H9 (cell line): ENCODE measurements around the gene PAM. TPM values are rescaled to one million over a fixed set of nuclear protein-coding genes. Genes with fewer than 3 reads are reported as not detected.
"Not testable (repeated sequence)": the region's sequence is repeated elsewhere in the genome, so short reads cannot be mapped to it uniquely, and the experiment has no call there.

Experiments used
- DNase-seq: peaks from one replicate; pipeline ENCODE4 v3.0.0-alpha.2; 2017
- H2AFZ ChIP-seq: one replicate; pipeline ENCODE4 v1.6.1; 2013; ENCODE audit warnings: mild to moderate bottlenecking, low read length, control low read depth, moderate library complexity
- H2AK5ac ChIP-seq: 2 replicates; pipeline ENCODE4 v1.6.1; 2013; ENCODE audit warnings: low read length, control low read depth, mixed read lengths; ENCODE audit not compliant: insufficient read length
- H2BK120ac ChIP-seq: one replicate; pipeline ENCODE4 v1.6.1; 2013; ENCODE audit warnings: low read depth, mild to moderate bottlenecking, low read length, control low read depth, inconsistent platforms; ENCODE audit not compliant: poor library complexity, severe bottlenecking
- H2BK12ac ChIP-seq: 2 replicates; pipeline ENCODE4 v1.6.1; 2013; ENCODE audit warnings: low read length, control low read depth, mixed read lengths, low read depth; ENCODE audit not compliant: insufficient read length
- H2BK15ac ChIP-seq: 2 replicates; pipeline ENCODE4 v1.6.1; 2013; ENCODE audit warnings: low read depth, low read length, control low read depth
- H2BK20ac ChIP-seq: one replicate; pipeline ENCODE4 v1.6.1; 2013; ENCODE audit warnings: low read depth, mild to moderate bottlenecking, low read length, control low read depth, inconsistent platforms; ENCODE audit not compliant: poor library complexity, severe bottlenecking
- H2BK5ac ChIP-seq: 2 replicates; pipeline ENCODE4 v1.6.1; 2013; ENCODE audit warnings: low read length, control low read depth, mixed read lengths; ENCODE audit not compliant: insufficient read length
- H3K14ac ChIP-seq: 2 replicates; pipeline ENCODE4 v1.6.1; 2013; ENCODE audit warnings: low read length, control low read depth; ENCODE audit not compliant: insufficient read depth
- H3K18ac ChIP-seq: 2 replicates; pipeline ENCODE4 v1.6.1; 2013; ENCODE audit warnings: low read depth, mild to moderate bottlenecking, mixed read lengths, low read length, control low read depth; ENCODE audit not compliant: insufficient read length
- H3K23ac ChIP-seq: 2 replicates; pipeline ENCODE4 v1.6.1; 2013; ENCODE audit warnings: low read length, control low read depth, mixed read lengths, low read depth; ENCODE audit not compliant: insufficient read length
- H3K23me2 ChIP-seq: 2 replicates; pipeline ENCODE4 v1.6.1; 2013; ENCODE audit warnings: low read depth, mild to moderate bottlenecking, mixed read lengths, low read length, control low read depth; ENCODE audit not compliant: insufficient read length, poor library complexity, severe bottlenecking
- H3K27ac ChIP-seq: 2 replicates; pipeline ENCODE4 v1.5.1; 2013; ENCODE audit warnings: low read length, control low read depth, mixed read lengths, low read depth; ENCODE audit not compliant: insufficient read length
- H3K27me3 ChIP-seq: 2 replicates; pipeline ENCODE4 v1.6.1; 2013; ENCODE audit warnings: low read length, control low read depth, inconsistent platforms; ENCODE audit not compliant: insufficient read depth
- H3K4ac ChIP-seq: 2 replicates; pipeline ENCODE4 v1.6.1; 2013; ENCODE audit warnings: low read depth, mild to moderate bottlenecking, control low read depth, inconsistent platforms, low read length, moderate library complexity
- H3K4me1 ChIP-seq: 2 replicates; pipeline ENCODE4 v1.6.1; 2013; ENCODE audit warnings: low read length, control low read depth, inconsistent platforms; ENCODE audit not compliant: insufficient read depth
- H3K4me2 ChIP-seq: 2 replicates; pipeline ENCODE4 v1.6.1; 2013; ENCODE audit warnings: low read length, control low read depth, mixed read lengths; ENCODE audit not compliant: insufficient read length, insufficient read depth
- H3K56ac ChIP-seq: 2 replicates; pipeline ENCODE4 v1.6.1; 2013; ENCODE audit warnings: low read depth, mild to moderate bottlenecking, mixed read lengths, low read length, control low read depth; ENCODE audit not compliant: insufficient read length
- H3K79me1 ChIP-seq: 2 replicates; pipeline ENCODE4 v1.6.1; 2013; ENCODE audit warnings: low read depth, mild to moderate bottlenecking, moderate library complexity, low read length, control low read depth, inconsistent platforms; ENCODE audit not compliant: insufficient read depth, poor library complexity, severe bottlenecking
- H3K79me2 ChIP-seq: 2 replicates; pipeline ENCODE4 v1.6.1; 2013; ENCODE audit warnings: low read length, control low read depth, inconsistent platforms; ENCODE audit not compliant: insufficient read depth
- H3K9ac ChIP-seq: 2 replicates; pipeline ENCODE4 v1.6.1; 2013; ENCODE audit warnings: low read length, control low read depth, mixed read lengths; ENCODE audit not compliant: insufficient read length; ENCODE audit errors: extremely low read depth
- H3K9me3 ChIP-seq: one replicate; pipeline ENCODE4 v1.6.1; 2013; ENCODE audit warnings: low read depth, low read length, inconsistent platforms; ENCODE audit not compliant: control insufficient read depth
- H3T11ph ChIP-seq: one replicate; pipeline ENCODE4 v1.6.1; 2013; ENCODE audit warnings: mild to moderate bottlenecking, low read length, control low read depth, inconsistent platforms
- H4K20me1 ChIP-seq: one replicate; pipeline ENCODE4 v1.6.1; 2013; ENCODE audit not compliant: control insufficient read depth, insufficient read length, insufficient read depth
- H4K5ac ChIP-seq: 2 replicates; pipeline ENCODE4 v1.6.1; 2013; ENCODE audit warnings: low read depth, mild to moderate bottlenecking, mixed read lengths, low read length, control low read depth; ENCODE audit not compliant: insufficient read length
- H4K8ac ChIP-seq: replicated peaks from 2 replicates; pipeline ENCODE4 v1.6.1; 2013; ENCODE audit warnings: low read length, control low read depth, mixed read lengths, low read depth; ENCODE audit not compliant: insufficient read length
- H4K91ac ChIP-seq: 2 replicates; pipeline ENCODE4 v1.6.1; 2013; ENCODE audit warnings: low read depth, mild to moderate bottlenecking, moderate library complexity, mixed read lengths, low read length, control low read depth; ENCODE audit not compliant: insufficient read length
- H3K27ac Mint-ChIP-seq, 3 experiments: 2 replicates in 2 of 3; 3 replicates in 1 of 3; pipeline ENCODE4 v1.8.0; 2020 to 2021; ENCODE audit warnings: mixed read lengths in 3 of 3, mild to moderate bottlenecking in 1 of 3, moderate library complexity in 1 of 3
- H3K27me3 Mint-ChIP-seq: 2 replicates; pipeline ENCODE4 v1.8.0; 2021; ENCODE audit warnings: low read depth, mild to moderate bottlenecking, moderate library complexity, mixed read lengths
- H3K36me3 Mint-ChIP-seq, 3 experiments: 2 replicates in 2 of 3; 3 replicates in 1 of 3; pipeline ENCODE4 v1.8.0; 2020 to 2021; ENCODE audit warnings: low read depth in 3 of 3, mixed read lengths in 3 of 3; ENCODE audit not compliant: insufficient read depth in 1 of 3
- H3K4me1 Mint-ChIP-seq, 2 experiments: 2 replicates each; pipeline ENCODE4 v1.8.0; 2020; ENCODE audit warnings: mixed read lengths in 2 of 2
- H3K4me3 Mint-ChIP-seq, 2 experiments: 2 replicates in 1 of 2; 3 replicates in 1 of 2; pipeline ENCODE4 v1.8.0; 2020 to 2021; ENCODE audit warnings: mild to moderate bottlenecking in 2 of 2, mixed read lengths in 2 of 2, moderate library complexity in 1 of 2
- H3K9me3 Mint-ChIP-seq, 2 experiments: 2 replicates in 1 of 2; 3 replicates in 1 of 2; pipeline ENCODE4 v1.8.0; 2020; ENCODE audit warnings: mild to moderate bottlenecking in 2 of 2, mixed read lengths in 2 of 2, moderate library complexity in 1 of 2
- WGBS: extraction: QIAGEN DNeasy Blood & Tissue Kit; methylation state at CpG from one replicate; pipeline ENCODE4 v1.1.7; 2013; ENCODE audit warnings: missing lambda C conversion rate, low lambda C conversion rate, mixed read lengths; ENCODE audit not compliant: insufficient read length; ENCODE audit errors: extremely low coverage; 5-methylcytosine and 5-hydroxymethylcytosine counted together
- total RNA-seq: library from RNA; stranded (reverse); gene quantifications from 2 replicates; pipeline ENCODE4 v1.2.1, GENCODE V29; 2021
- TF ChIP-seq, protein P1 (sequence below): fragments of 200-600 bp; sonication (generic); conservative IDR thresholded peaks from 3 replicates; pipeline ENCODE4 v1.8.0; 2021; ENCODE audit warnings: antibody characterized with exemption, mild to moderate bottlenecking

The PAM gene
- total RNA-seq, 1 experiment from 2014 or later, result 31.5 TPM

DNA sequence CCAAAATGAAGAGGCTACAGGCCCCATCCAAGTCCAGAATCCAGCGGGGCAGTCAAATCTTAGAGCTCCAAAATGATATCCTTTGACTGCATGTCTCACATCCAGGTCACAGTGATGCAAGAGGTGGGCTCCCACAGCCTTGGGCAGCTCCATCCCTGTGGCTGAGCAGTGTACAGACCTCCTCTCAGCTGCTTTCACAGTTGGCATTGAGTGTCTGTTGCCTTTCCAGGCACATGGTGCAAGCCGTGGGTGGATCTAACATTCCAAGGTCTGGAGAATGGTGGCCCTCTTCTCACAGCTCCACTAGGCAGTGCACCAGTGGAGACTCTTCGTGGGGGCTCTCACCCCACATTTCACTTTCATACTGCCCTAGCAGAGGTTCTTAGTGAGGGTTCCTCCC is 244.1 kb downstream of the PAM start:
- Mint-ChIP-seq H3K36me3 (peaks cover 3 to 5% (median 4%) of the 10 kb centered on the region in 3 experiments; a peak in 5 of 7 replicates), H3K27ac (no peak overlapping the region), H3K4me3 (no peak overlapping the region), H3K9me3 (peaks cover 3 to 4% of the 10 kb centered on the region in 2 experiments; a peak in 3 of 5 replicates), H3K27me3 (no peaks in the 10 kb centered on the region), H3K4me1 (no peaks in the 10 kb centered on the region)
- Histone ChIP-seq H3K79me2 (no peaks in the 10 kb centered on the region), H3K4me1 (no peaks in the 10 kb centered on the region), H3K18ac (no peak overlapping the region), H2AK5ac (no peak overlapping the region), H4K20me1 (no peaks in the 10 kb centered on the region), H3K23me2 (no peaks in the 10 kb centered on the region), H3K23ac (no peak overlapping the region), H3K4me2 (no peak overlapping the region), H3K27me3 (no peaks in the 10 kb centered on the region), H2BK12ac (no peak overlapping the region), H4K8ac (no peak overlapping the region), H3K9me3 (no peaks in the 10 kb centered on the region), H3K9ac (no peak overlapping the region), H3K4ac (no peak overlapping the region), H2BK120ac (no peak overlapping the region), H4K5ac (no peak overlapping the region), H3T11ph (no peak overlapping the region), H2BK20ac (no peak overlapping the region), H2AFZ (no peak overlapping the region), H3K27ac (no peak overlapping the region), H3K14ac (no peak overlapping the region), H2BK15ac (no peak overlapping the region), H3K79me1 (no peaks in the 10 kb centered on the region), H2BK5ac (no peak overlapping the region), H4K91ac (no peak overlapping the region), H3K56ac (no peak overlapping the region)
- WGBS, result no CpG with 5 or more reads among the region's 3 CpGs
- DNase-seq, result no peak
- TF ChIP-seq, protein P1, sequence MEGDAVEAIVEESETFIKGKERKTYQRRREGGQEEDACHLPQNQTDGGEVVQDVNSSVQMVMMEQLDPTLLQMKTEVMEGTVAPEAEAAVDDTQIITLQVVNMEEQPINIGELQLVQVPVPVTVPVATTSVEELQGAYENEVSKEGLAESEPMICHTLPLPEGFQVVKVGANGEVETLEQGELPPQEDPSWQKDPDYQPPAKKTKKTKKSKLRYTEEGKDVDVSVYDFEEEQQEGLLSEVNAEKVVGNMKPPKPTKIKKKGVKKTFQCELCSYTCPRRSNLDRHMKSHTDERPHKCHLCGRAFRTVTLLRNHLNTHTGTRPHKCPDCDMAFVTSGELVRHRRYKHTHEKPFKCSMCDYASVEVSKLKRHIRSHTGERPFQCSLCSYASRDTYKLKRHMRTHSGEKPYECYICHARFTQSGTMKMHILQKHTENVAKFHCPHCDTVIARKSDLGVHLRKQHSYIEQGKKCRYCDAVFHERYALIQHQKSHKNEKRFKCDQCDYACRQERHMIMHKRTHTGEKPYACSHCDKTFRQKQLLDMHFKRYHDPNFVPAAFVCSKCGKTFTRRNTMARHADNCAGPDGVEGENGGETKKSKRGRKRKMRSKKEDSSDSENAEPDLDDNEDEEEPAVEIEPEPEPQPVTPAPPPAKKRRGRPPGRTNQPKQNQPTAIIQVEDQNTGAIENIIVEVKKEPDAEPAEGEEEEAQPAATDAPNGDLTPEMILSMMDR, result no peak

DNA sequence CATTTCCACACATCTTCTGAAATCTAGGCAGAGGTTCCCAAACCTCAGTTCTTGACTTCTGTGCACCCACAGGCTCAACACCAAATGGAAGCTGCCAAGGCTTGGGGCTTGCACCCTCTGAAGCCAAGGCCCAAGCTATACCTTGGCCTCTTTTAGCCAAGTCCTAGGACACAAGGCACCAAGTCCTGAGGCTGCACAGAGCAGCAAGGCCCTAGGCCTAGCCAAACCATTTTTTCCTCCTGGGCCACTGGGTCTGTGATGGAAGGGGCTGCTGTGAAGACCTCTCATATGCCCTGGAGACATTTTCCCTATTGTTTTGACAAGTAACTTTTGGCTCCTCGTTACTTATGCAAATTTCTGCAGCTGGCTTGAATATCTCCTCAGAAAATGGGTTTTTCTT is 244.5 kb downstream of the PAM start:
- not testable (repeated sequence) for H4K5ac ChIP-seq, H3K27ac ChIP-seq, H4K8ac ChIP-seq, H3K27me3 ChIP-seq, H2BK15ac ChIP-seq, H3K14ac ChIP-seq, H3K4ac ChIP-seq, H3K9ac ChIP-seq, H3K56ac ChIP-seq, H3K36me3 Mint-ChIP-seq, H2AK5ac ChIP-seq, H2BK12ac ChIP-seq, DNase-seq, H3K23ac ChIP-seq, H3K79me1 ChIP-seq, H3K27ac Mint-ChIP-seq, H3K18ac ChIP-seq, H3K23me2 ChIP-seq, H3K27me3 Mint-ChIP-seq, H4K20me1 ChIP-seq, H2AFZ ChIP-seq, H3K9me3 Mint-ChIP-seq, H3K4me1 Mint-ChIP-seq, H3K9me3 ChIP-seq, H3K79me2 ChIP-seq, H3K4me3 Mint-ChIP-seq, H2BK20ac ChIP-seq, H4K91ac ChIP-seq, H2BK5ac ChIP-seq, H2BK120ac ChIP-seq, H3K4me2 ChIP-seq, H3T11ph ChIP-seq, H3K4me1 ChIP-seq
- WGBS, result no CpG with 5 or more reads among the region's 1 CpG
